B cell (primary cell): Measurements from ENCODE around the gene MTHFR. TPM values are rescaled to one million over a fixed set of nuclear protein-coding genes. Genes with fewer than 3 reads are reported as not detected.

ENCODE experiments used
- ATAC-seq: fragments of 200-7000 bp; cut with Tn5 transposase; one replicate; pipeline ENCODE4 v1.10.0; 2021; ENCODE audit warnings: low read depth, mild to moderate bottlenecking, moderate number of reproducible peaks, moderate library complexity
- CTCF ChIA-PET: fragments of 350-600 bp; sonication (Branson Sonifier 250); formaldehyde crosslinking; loops from one replicate; lab custom pipeline; 2021; ENCODE audit warnings: antibody characterized with exemption, inconsistent platforms; lab: Charles Lee
- POLR2A ChIA-PET: fragments of 350-600 bp; sonication (Branson Sonifier 250); formaldehyde crosslinking; loops from one replicate; lab custom pipeline; 2021; ENCODE audit warnings: antibody characterized with exemption; lab: Charles Lee
- DNase-seq: peaks from one replicate; pipeline ENCODE4 v3.0.0; 2013
- H2AFZ ChIP-seq: 2 replicates; pipeline ENCODE4 v1.6.1; 2012; ENCODE audit warnings: mild to moderate bottlenecking, low read depth, low read length; ENCODE audit not compliant: insufficient read depth, poor library complexity, severe bottlenecking
- H3K27ac ChIP-seq, 2 donors: 1 replicate in 1 of 2; 2 replicates in 1 of 2; pipeline ENCODE4 v1.5.1; 2012 to 2013; ENCODE audit warnings: low read length in 2 of 2, mild to moderate bottlenecking in 2 of 2, moderate library complexity in 1 of 2
- H3K27me3 ChIP-seq, 4 experiments: fragments of 200-600 bp in 1 of 4; sonication (generic) in 1 of 4; replicated peaks in 1 of 4; 1 replicate in 2 of 4; 2 replicates in 2 of 4; pipeline versions ENCODE4 v1.6.1 to v1.7.0; 2013 to 2016; ENCODE audit warnings: low read length in 3 of 4, mild to moderate bottlenecking in 2 of 4, mixed read lengths in 1 of 4, moderate library complexity in 1 of 4; ENCODE audit not compliant: insufficient read depth in 4 of 4, control insufficient read depth in 3 of 4; ENCODE audit errors: control extremely low read depth in 1 of 4
- H3K36me3 ChIP-seq, 2 experiments: replicated peaks in 1 of 2; 1 replicate in 1 of 2; 2 replicates in 1 of 2; pipeline versions ENCODE4 v1.6.1 to v1.7.1; 2013; ENCODE audit warnings: low read length in 1 of 2; ENCODE audit not compliant: insufficient read depth in 2 of 2, control insufficient read depth in 1 of 2; ENCODE audit errors: control extremely low read depth in 1 of 2, extremely low read depth in 1 of 2
- H3K4me1 ChIP-seq, 2 donors: fragments of 200-600 bp in 1 of 2; sonication (generic) in 1 of 2; 1 replicate in 1 of 2; 2 replicates in 1 of 2; pipeline versions ENCODE4 v1.5.1 to v1.6.1; 2013 to 2017; ENCODE audit warnings: low read length in 2 of 2; ENCODE audit not compliant: control insufficient read depth in 2 of 2, insufficient read depth in 2 of 2
- H3K4me2 ChIP-seq: replicated peaks from 2 replicates; pipeline ENCODE3; 2012; ENCODE audit warnings: mild to moderate bottlenecking, low read depth, low read length; ENCODE audit not compliant: poor library complexity, severe bottlenecking
- H3K4me3 ChIP-seq, 5 experiments: fragments of 200-600 bp in 1 of 5; sonication (generic) in 1 of 5; 1 replicate in 3 of 5; 2 replicates in 2 of 5; pipeline versions ENCODE4 v1.5.1 to v1.7.0; 2011 to 2016; ENCODE audit warnings: low read length in 4 of 5, mild to moderate bottlenecking in 4 of 5, low read depth in 2 of 5, control low read depth in 1 of 5, moderate library complexity in 1 of 5; ENCODE audit not compliant: insufficient read depth in 1 of 5; ENCODE audit errors: control extremely low read depth in 1 of 5, extremely low read depth in 1 of 5
- H3K79me2 ChIP-seq: fragments of 200-600 bp; sonication (generic); one replicate; pipeline ENCODE4 v1.6.0; 2016; ENCODE audit warnings: low read length; ENCODE audit not compliant: control insufficient read depth, insufficient read depth
- H3K9ac ChIP-seq: fragments of 200-600 bp; sonication (generic); 2 replicates; pipeline ENCODE4 v1.6.1; 2017; ENCODE audit warnings: mild to moderate bottlenecking, low read length, moderate library complexity
- H3K9me3 ChIP-seq, 3 donors: one replicate each; pipeline versions ENCODE4 v1.6.1 to v1.7.1; 2013; ENCODE audit warnings: low read length in 2 of 3; ENCODE audit not compliant: control insufficient read depth in 2 of 3, insufficient read depth in 1 of 3; ENCODE audit errors: control extremely low read depth in 1 of 3
- H4K20me1 ChIP-seq: 2 replicates; pipeline ENCODE4 v1.6.0; 2012; ENCODE audit warnings: mild to moderate bottlenecking, low read length; ENCODE audit not compliant: insufficient read depth, control insufficient read depth, poor library complexity, severe bottlenecking
- H3K27ac Mint-ChIP-seq: one replicate; pipeline ENCODE4 v1.8.0; 2021; ENCODE audit warnings: mixed read lengths
- H3K27me3 Mint-ChIP-seq: one replicate; pipeline ENCODE4 v1.8.0; 2021; ENCODE audit warnings: mixed read lengths
- H3K4me1 Mint-ChIP-seq: one replicate; pipeline ENCODE4 v1.8.0; 2021; ENCODE audit warnings: mixed read lengths
- H3K4me3 Mint-ChIP-seq: one replicate; pipeline ENCODE4 v1.8.0; 2021; ENCODE audit warnings: mixed read lengths
- H3K9me3 Mint-ChIP-seq: one replicate; pipeline ENCODE4 v1.8.0; 2022; ENCODE audit warnings: mixed read lengths; ENCODE audit not compliant: insufficient read depth
- CTCF ChIP-seq: fragments of 200-600 bp; IDR thresholded peaks from one replicate; pipeline ENCODE4 v1.8.0; 2022; ENCODE audit warnings: antibody characterized with exemption, mild to moderate bottlenecking
- EZH2 ChIP-seq: IDR thresholded peaks from 2 replicates; pipeline ENCODE4 v1.6.1; 2012; ENCODE audit warnings: borderline replicate concordance, low read depth, mild to moderate bottlenecking, moderate library complexity, low read length; ENCODE audit not compliant: insufficient read depth, poor library complexity, severe bottlenecking
- WGBS: methylation state at CpG from one replicate; pipeline ENCODE4 v1.1.5; 2013; ENCODE audit warnings: missing lambda C conversion rate; ENCODE audit not compliant: insufficient coverage; 5-methylcytosine and 5-hydroxymethylcytosine counted together
- intact Hi-C: fragments of 100-400 bp; cut with micrococcal nuclease; formaldehyde crosslinking; loops from one replicate; pipeline ENCODE4 v1.10.0; 2022
- polyA plus RNA-seq: library from polyadenylated mRNA; depleted of rRNA; stranded (reverse); fragments of >200 nt; gene quantifications from 2 replicates; pipeline ENCODE4 v1.2.3, GENCODE V29; 2012
- total RNA-seq, 2 donors: library from RNA; stranded (reverse); fragments of 120-200 nt in 1 of 2; gene quantifications; 1 replicate in 1 of 2; 2 replicates in 1 of 2; pipeline versions ENCODE4 v1.2.3 to v1.2.4, GENCODE V29; 2013 to 2022

The MTHFR gene
- total and polyA plus RNA-seq, 2 donors (not counting 1 experiment from before 2014, with no cell fraction given): 35.8 to 114 TPM

GRCh38 chr1:11794446-11795237 is 11.1 kb downstream of the MTHFR start:
- Histone ChIP-seq H3K4me3 (no peak overlapping the region), H4K20me1 (peaks cover 18% of the 10 kb centered on the region), H3K36me3 (peaks cover 0 to 82% of the 10 kb centered on the region in 2 experiments), H3K9me3 (no peaks in the 10 kb centered on the region), H3K4me1 (peaks cover 0 to 8% of the 10 kb centered on the region in 2 donors), H2AFZ (no peak overlapping the region), H3K27me3 (no peaks in the 10 kb centered on the region), H3K4me2 (no peak overlapping the region), H3K27ac (no peak overlapping the region), H3K79me2 (peaks cover 18% of the 10 kb centered on the region), H3K9ac (no peak overlapping the region)
- CTCF ChIA-PET: interaction anchor here (0.6 to 1.3 kb wide), 3 partner anchors 8 to 151 kb away, joined by 3 to 5 read pairs (median 4); no protein-coding TSS in a partner anchor
- intact Hi-C loops: no loop called here
- DNase-seq: no peak
- TF ChIP-seq EZH2 (no peak), CTCF (no peak)
- Mint-ChIP-seq H3K9me3 (no peaks in the 10 kb centered on the region), H3K27me3 (no peaks in the 10 kb centered on the region), H3K4me3 (no peak overlapping the region), H3K27ac (peak overlapping the region; percentile 37), H3K4me1 (peaks cover 13% of the 10 kb centered on the region)
- no peak for ATAC-seq
- 95% methylated on average over 18 of the region's 19 CpGs for WGBS
- POLR2A ChIA-PET: no interaction called here

- no peak overlapping the region for H3K9ac ChIP-seq
- Mint-ChIP-seq H3K4me1 (peaks cover 13% of the 10 kb centered on the region), H3K9me3 (no peaks in the 10 kb centered on the region), H3K4me3 (no peak overlapping the region), H3K27me3 (no peaks in the 10 kb centered on the region), H3K27ac (no peak overlapping the region)
- ATAC-seq: no peak
- no peak overlapping the region for H3K27ac ChIP-seq
- no peak for TF ChIP-seq EZH2
- no peak for TF ChIP-seq CTCF
- H2AFZ ChIP-seq: no peak overlapping the region
- no peak for DNase-seq
- H4K20me1 ChIP-seq: peaks cover 9% of the 10 kb centered on the region
- no peak overlapping the region for H3K4me2 ChIP-seq
- H3K4me1 ChIP-seq: peaks cover 0 to 8% of the 10 kb centered on the region in 2 donors
- H3K4me3 ChIP-seq: no peak overlapping the region
- no peaks in the 10 kb centered on the region for H3K27me3 ChIP-seq
- 97% methylated on average over 7 of the region's 15 CpGs for WGBS
- ChIA-PET POLR2A (interaction anchor here (1.1 kb wide), 1 partner anchor 10 kb away, joined by 4 read pairs; no protein-coding TSS in a partner anchor), CTCF (interaction anchor here (0.5 to 1.2 kb wide), 2 partner anchors 8 to 59 kb away, joined by 3 to 4 read pairs; no protein-coding TSS in a partner anchor)
- intact Hi-C loops: no loop called here
- peaks cover 0 to 77% of the 10 kb centered on the region in 2 experiments for H3K36me3 ChIP-seq
- no peaks in the 10 kb centered on the region for H3K9me3 ChIP-seq
- peaks cover 18% of the 10 kb centered on the region for H3K79me2 ChIP-seq
Observed at GRCh38 chr1:11793819-11794218, 11.9 kb downstream of the MTHFR start.
